ENCODE data around the gene ETFB.

ETFB gene

GRCh38 chr19:51377422-51377821 lies 11.2 kb upstream of the ETFB start:
- no peak overlapping the region for H3K4me3 Mint-ChIP-seq
- TF ChIP-seq CTCF (IDR thresholded peaks at IDR 0.05; ENCODE audit: unreplicated experiment in 3 of 3), result no peak
- no peaks in the 10 kb centered on the region for H3K4me1 Mint-ChIP-seq
- no peak overlapping the region for H3K27ac Mint-ChIP-seq
- no peaks in the 10 kb centered on the region for H3K9me3 Mint-ChIP-seq
- H3K36me3 Mint-ChIP-seq (ENCODE audit: low read depth), result no peaks in the 10 kb centered on the region
- H3K27me3 Mint-ChIP-seq (ENCODE audit: low read depth), result peaks cover 15% of the 10 kb centered on the region

- Mint-ChIP-seq H3K4me3 (no peak overlapping the region), H3K9me3 (no peaks in the 10 kb centered on the region), H3K27me3 (ENCODE audit: low read depth) (peaks cover 12% of the 10 kb centered on the region), H3K36me3 (ENCODE audit: low read depth) (no peaks in the 10 kb centered on the region), H3K4me1 (no peaks in the 10 kb centered on the region), H3K27ac (no peak overlapping the region)
- no peak for TF ChIP-seq CTCF (IDR thresholded peaks at IDR 0.05; ENCODE audit: unreplicated experiment in 3 of 3)
These were observed 9.5 kb upstream of the ETFB start for GRCh38 chr19:51375504-51376221.

GRCh38 chr19:51372649-51373504 lies 6.7 kb upstream of the ETFB start, which contains the start of gene NKG7:
TSS of gene NKG7 (minus strand) at chr19:51372654. CDS start at chr19:51372535, 119 bp downstream.
- Mint-ChIP-seq H3K27ac (no peak within 1 kb of the TSS), H3K9me3 (no peaks in the 10 kb centered on the region), H3K27me3 (ENCODE audit: low read depth) (peaks cover 9% of the 10 kb centered on the region), H3K4me1 (no peaks in the 10 kb centered on the region), H3K36me3 (ENCODE audit: low read depth) (no peaks in the 10 kb centered on the region), H3K4me3 (no peak within 1 kb of the TSS)
- TF ChIP-seq CTCF (IDR thresholded peaks at IDR 0.05; ENCODE audit: unreplicated experiment in 3 of 3), result no peak

GRCh38 chr19:51372021-51372648 lies 5.9 kb upstream of the ETFB start:
- Mint-ChIP-seq H3K27me3 (ENCODE audit: low read depth) (peaks cover 9% of the 10 kb centered on the region), H3K36me3 (ENCODE audit: low read depth) (no peaks in the 10 kb centered on the region), H3K9me3 (no peaks in the 10 kb centered on the region), H3K27ac (no peak overlapping the region), H3K4me1 (no peaks in the 10 kb centered on the region), H3K4me3 (no peak overlapping the region)
- no peak for TF ChIP-seq CTCF (IDR thresholded peaks at IDR 0.05; ENCODE audit: unreplicated experiment in 3 of 3)

- no peaks in the 10 kb centered on the region for H3K9me3 Mint-ChIP-seq
- H3K27me3 Mint-ChIP-seq (ENCODE audit: low read depth), result peaks cover 5% of the 10 kb centered on the region
- no peaks in the 10 kb centered on the region for H3K4me1 Mint-ChIP-seq
- H3K36me3 Mint-ChIP-seq (ENCODE audit: low read depth), result no peaks in the 10 kb centered on the region
- peak overlapping the region in 2 of 3 experiments; percentile 28 to 81 for H3K4me3 Mint-ChIP-seq
- no peak for TF ChIP-seq CTCF (IDR thresholded peaks at IDR 0.05; ENCODE audit: unreplicated experiment in 3 of 3)
- no peak overlapping the region for H3K27ac Mint-ChIP-seq
These were observed 5.0 kb upstream of the ETFB start for GRCh38 chr19:51371186-51371690.
